OCI-LY7 (cell line): ENCODE data around the gene INPP5J. TPM values are rescaled to one million over a fixed set of nuclear protein-coding genes. Genes with fewer than 3 reads are reported as not detected.
"Not testable (repeated sequence)": the region's sequence is repeated elsewhere in the genome, so short reads cannot be mapped to it uniquely, and the experiment has no call there.

Experiments
- BruUV-seq: library from RNA; stranded (reverse); fragments of 400-500 nt; replicated peaks from 2 replicates; lab custom pipeline; 2021; lab: Mats Ljungman, UMichigan
- CTCF ChIA-PET: fragments of 300-600 bp; sonication (Branson Sonifier 250); formaldehyde crosslinking; loops from one replicate; lab custom pipeline; 2022; ENCODE audit warnings: antibody characterized with exemption; ENCODE audit not compliant: unreplicated experiment; lab: Charles Lee
- POLR2A ChIA-PET: fragments of 300-600 bp; sonication (Branson Sonifier 250); formaldehyde crosslinking; loops from one replicate; lab custom pipeline; 2022; ENCODE audit warnings: antibody characterized with exemption; lab: Charles Lee
- DNase-seq: peaks from one replicate; pipeline ENCODE4 v3.0.0-alpha.2; 2015; ENCODE audit warnings: low spot score
- H2AFZ ChIP-seq: fragments of 200-600 bp; sonication (generic), shearing (Covaris generic); 2 replicates; pipeline ENCODE4 v1.6.1; 2014; ENCODE audit warnings: mild to moderate bottlenecking, antibody characterized with exemption, low read length, moderate library complexity
- H3K27ac ChIP-seq: fragments of 200-600 bp; sonication (generic); 2 replicates; pipeline ENCODE4 v1.5.1; 2014; ENCODE audit warnings: mixed run types, low read depth, mild to moderate bottlenecking, moderate library complexity, low read length, inconsistent platforms; ENCODE audit not compliant: poor library complexity, severe bottlenecking
- H3K36me3 ChIP-seq: fragments of 200-600 bp; sonication (generic); 2 replicates; pipeline ENCODE4 v1.6.1; 2014; ENCODE audit warnings: mild to moderate bottlenecking, antibody characterized with exemption, low read length, moderate library complexity, mixed read lengths; ENCODE audit not compliant: insufficient read depth
- H3K4me1 ChIP-seq: fragments of 200-600 bp; sonication (generic); 2 replicates; pipeline ENCODE4 v1.5.1; 2014; ENCODE audit warnings: mild to moderate bottlenecking, low read length; ENCODE audit not compliant: insufficient read depth, poor library complexity, severe bottlenecking
- H3K4me2 ChIP-seq: fragments of 200-600 bp; sonication (generic); 2 replicates; pipeline ENCODE4 v1.6.1; 2014; ENCODE audit warnings: mild to moderate bottlenecking, low read length
- H3K4me3 ChIP-seq: fragments of 200-600 bp; sonication (generic); 2 replicates; pipeline ENCODE4 v1.5.1; 2014; ENCODE audit warnings: mild to moderate bottlenecking, low read depth, low read length; ENCODE audit not compliant: poor library complexity, severe bottlenecking
- H3K79me2 ChIP-seq: fragments of 200-600 bp; sonication (generic); 2 replicates; pipeline ENCODE4 v1.6.1; 2016; ENCODE audit warnings: low read depth, mild to moderate bottlenecking, low read length, moderate library complexity, mixed read lengths; ENCODE audit not compliant: insufficient read depth
- H3K9me2 ChIP-seq: fragments of 200-600 bp; sonication (generic); 2 replicates; pipeline ENCODE4 v1.6.1; 2016; ENCODE audit warnings: mild to moderate bottlenecking, low read length, mixed read lengths; ENCODE audit not compliant: insufficient read depth
- H3K9me3 ChIP-seq: fragments of 200-600 bp; sonication (generic); 2 replicates; pipeline ENCODE4 v1.6.1; 2014; ENCODE audit warnings: mild to moderate bottlenecking, mixed run types, low read length, mixed read lengths
- H4K20me1 ChIP-seq: fragments of 200-600 bp; sonication (generic); 2 replicates; pipeline ENCODE4 v1.6.1; 2014; ENCODE audit warnings: mild to moderate bottlenecking, antibody characterized with exemption, low read length, moderate library complexity, mixed read lengths; ENCODE audit not compliant: insufficient read depth
- CTCF ChIP-seq: fragments of 200-600 bp; sonication (generic); conservative IDR thresholded peaks from 2 replicates; pipeline ENCODE4 v1.5.1; 2014; ENCODE audit warnings: mild to moderate bottlenecking, antibody characterized with exemption, low read length, moderate library complexity, mixed read lengths
- EZH2phosphoT487 ChIP-seq: fragments of 200-600 bp; sonication (generic); IDR thresholded peaks from 2 replicates; pipeline ENCODE4 v1.6.1; 2018; ENCODE audit warnings: low read depth, borderline replicate concordance, mild to moderate bottlenecking, mixed run types, antibody characterized with exemption, low read length, moderate library complexity, mixed read lengths
- intact Hi-C: fragments of 100-400 bp; cut with micrococcal nuclease; formaldehyde crosslinking; loops from one replicate; pipeline ENCODE4 v1.10.0; 2022; ENCODE audit not compliant: unreplicated experiment
- total RNA-seq, 2 experiments: library from RNA; depleted of rRNA in 1 of 2; stranded (reverse); fragments of >200 nt in 1 of 2; shearing (Covaris generic) in 1 of 2; gene quantifications; 2 replicates each; pipeline ENCODE4 v1.2.3, GENCODE V29; 2014 to 2022

INPP5J gene
- total RNA-seq, 2 experiments from 2014 or later: 7.5 TPM; not detected in 1

DNA sequence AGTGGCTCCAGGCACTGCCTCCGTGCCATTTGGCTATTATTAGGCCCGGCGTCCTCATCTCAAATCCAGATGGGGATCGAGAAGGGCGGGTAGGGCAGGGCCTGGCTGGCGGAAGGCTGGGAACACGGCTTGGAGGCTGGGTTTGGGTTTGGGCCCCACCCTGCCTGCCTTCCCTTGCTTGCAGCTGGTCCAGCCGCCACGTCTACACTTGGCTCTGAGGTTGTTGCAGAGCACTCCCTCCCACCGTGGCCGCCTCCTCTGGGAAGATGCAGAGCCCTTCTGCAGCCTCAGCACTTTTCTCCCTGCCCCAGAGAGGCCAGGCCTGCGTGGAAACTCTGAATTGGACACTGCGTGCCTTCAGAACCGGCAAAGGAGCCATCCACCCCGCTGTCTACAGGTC, 46.8 kb upstream of the INPP5J start:
- H3K4me2 ChIP-seq: no peak overlapping the region
- POLR2A ChIA-PET: no interaction called here
- H3K79me2 ChIP-seq: no peaks in the 10 kb centered on the region
- intact Hi-C loops: no loop called here
- CTCF ChIA-PET: interaction anchor here (0.6 kb wide), 1 partner anchor 7 kb away, joined by 3 read pairs; no protein-coding TSS in a partner anchor
- H4K20me1 ChIP-seq: no peaks in the 10 kb centered on the region
- H2AFZ ChIP-seq: no peak overlapping the region
- BruUV-seq: no TSS peak
- H3K4me3 ChIP-seq: no peak overlapping the region
- H3K4me1 ChIP-seq: peaks cover 13% of the 10 kb centered on the region
- H3K9me2 ChIP-seq: no peaks in the 10 kb centered on the region
- no peak for DNase-seq
- H3K27ac ChIP-seq: no peak overlapping the region
- H3K36me3 ChIP-seq: no peaks in the 10 kb centered on the region
- TF ChIP-seq EZH2phosphoT487 (no peak), CTCF (no peak)
- H3K9me3 ChIP-seq: no peaks in the 10 kb centered on the region

DNA sequence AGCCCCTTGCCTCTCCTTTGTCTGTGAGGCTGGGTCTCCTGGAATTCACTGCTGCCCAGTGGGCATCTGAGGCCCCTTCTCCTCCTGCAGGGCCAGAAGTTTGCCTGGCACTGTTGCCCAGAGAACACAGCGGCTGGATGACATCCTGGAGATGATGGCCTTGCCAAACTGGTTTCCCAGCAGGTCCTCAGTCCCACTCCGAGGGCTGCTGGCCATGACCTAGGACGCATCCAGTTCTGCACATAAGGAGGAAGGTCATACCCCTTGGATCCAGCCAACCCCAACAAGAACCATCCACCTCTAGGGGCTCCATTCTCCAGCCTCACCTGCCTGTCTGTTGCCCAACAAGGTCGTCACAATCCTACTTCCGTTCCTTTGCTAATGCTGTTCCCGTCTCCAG, 45.1 kb upstream of the INPP5J start:
- no peaks in the 10 kb centered on the region for H3K9me3 ChIP-seq
- BruUV-seq: no TSS peak
- no peaks in the 10 kb centered on the region for H3K9me2 ChIP-seq
- ChIA-PET CTCF (no interaction called here), POLR2A (no interaction called here)
- H3K36me3 ChIP-seq: no peaks in the 10 kb centered on the region
- no peak for DNase-seq
- H3K27ac ChIP-seq: no peak overlapping the region
- H3K79me2 ChIP-seq: no peaks in the 10 kb centered on the region
- TF ChIP-seq CTCF: no peak
- no peak for TF ChIP-seq EZH2phosphoT487
- intact Hi-C loops: no loop called here
- no peaks in the 10 kb centered on the region for H4K20me1 ChIP-seq
- H3K4me2 ChIP-seq: no peak overlapping the region
- no peak overlapping the region for H3K4me3 ChIP-seq
- H2AFZ ChIP-seq: no peak overlapping the region
- H3K4me1 ChIP-seq: peaks cover 25% of the 10 kb centered on the region

DNA sequence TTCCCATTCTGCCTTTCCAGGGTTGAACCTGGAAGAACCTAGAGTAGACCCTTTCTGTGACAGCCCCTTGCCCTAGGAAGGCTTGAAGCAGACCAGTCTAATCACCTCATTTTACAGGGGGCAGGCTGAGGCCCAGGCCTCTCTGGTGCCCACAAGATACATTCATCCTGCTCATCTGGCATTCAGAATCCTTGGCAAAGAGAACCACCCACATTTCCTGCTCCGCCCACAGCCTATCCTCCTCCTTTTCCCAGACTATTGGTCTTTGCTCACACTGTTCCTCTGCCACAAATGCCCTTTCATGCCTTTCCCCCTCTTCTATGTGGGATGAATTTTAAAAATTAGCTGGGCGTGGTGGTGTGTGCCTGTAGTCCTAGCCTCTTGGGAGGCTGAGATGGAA, 44.4 kb upstream of the INPP5J start:
- H4K20me1 ChIP-seq, H3K36me3 ChIP-seq, H3K27ac ChIP-seq, H3K4me3 ChIP-seq, CTCF ChIA-PET, H3K4me2 ChIP-seq, intact Hi-C loops, H2AFZ ChIP-seq, H3K9me2 ChIP-seq, H3K79me2 ChIP-seq, DNase-seq, POLR2A ChIA-PET, BruUV-seq, H3K9me3 ChIP-seq: not testable (repeated sequence)
- peaks cover 32% of the 10 kb centered on the region for H3K4me1 ChIP-seq
